Heart right ventricle (tissue), 16 donors: ENCODE results near the gene GLS. TPM values are rescaled to one million over a fixed set of nuclear protein-coding genes. Genes with fewer than 3 reads are reported as not detected.

Experiments used
- ATAC-seq, 8 donors: fragments of 200-7000 bp; cut with Tn5 transposase; one replicate each; pipeline ENCODE4 v1.9.1; 2020; ENCODE audit warnings: mild to moderate bottlenecking in 8 of 8, moderate library complexity in 8 of 8, moderate number of reproducible peaks in 1 of 8
- DNase-seq, 2 donors: peaks; one replicate each; pipeline ENCODE4 v3.0.0-alpha.2; 2020
- H3K27ac ChIP-seq, 10 donors: fragments of 200-600 bp; sonication (generic) in 2 of 10; one replicate each; pipeline versions ENCODE4 v1.5.0 to v1.8.0; 2020 to 2022; ENCODE audit warnings: mild to moderate bottlenecking in 3 of 10
- H3K27me3 ChIP-seq, 7 donors: fragments of 200-600 bp; one replicate each; pipeline ENCODE4 v1.8.0; 2021 to 2022; ENCODE audit warnings: mild to moderate bottlenecking in 2 of 7
- H3K36me3 ChIP-seq, 9 donors: fragments of 200-600 bp; sonication (generic) in 1 of 9; one replicate each; pipeline versions ENCODE4 v1.5.0 to v1.8.0; 2020 to 2022; ENCODE audit warnings: mild to moderate bottlenecking in 2 of 9
- H3K4me1 ChIP-seq, 9 donors: fragments of 200-600 bp; sonication (generic) in 1 of 9; one replicate each; pipeline versions ENCODE4 v1.5.0 to v1.8.0; 2020 to 2022; ENCODE audit warnings: mild to moderate bottlenecking in 4 of 9
- H3K4me3 ChIP-seq, 10 donors: fragments of 200-600 bp; sonication (generic) in 2 of 10; one replicate each; pipeline versions ENCODE4 v1.5.0 to v1.8.0; 2020 to 2022; ENCODE audit warnings: mild to moderate bottlenecking in 7 of 10, moderate library complexity in 2 of 10
- H3K9me3 ChIP-seq, 11 donors: fragments of 200-600 bp in 10 of 11; sonication (generic) in 2 of 11; one replicate each; pipeline versions ENCODE4 v1.5.0 to v1.8.0; 2013 to 2022; ENCODE audit warnings: mild to moderate bottlenecking in 2 of 11, control low read depth in 1 of 11, moderate library complexity in 1 of 11
- CTCF ChIP-seq, 9 donors: fragments of 200-600 bp; sonication (generic) in 2 of 9; IDR thresholded peaks; one replicate each; pipeline versions ENCODE4 v1.5.0 to v1.8.0; 2021 to 2022; ENCODE audit warnings: antibody characterized with exemption in 9 of 9, mild to moderate bottlenecking in 5 of 9, moderate library complexity in 1 of 9
- WGBS, 2 donors: extraction: QIAGEN DNeasy Blood & Tissue Kit; methylation state at CpG; one replicate each; pipeline ENCODE4 v1.1.7; 2013; ENCODE audit warnings: inconsistent platforms in 1 of 2; 5-methylcytosine and 5-hydroxymethylcytosine counted together
- intact Hi-C, 10 donors: fragments of 100-400 bp; cut with DNase I; formaldehyde crosslinking; loops; one replicate each; pipeline versions ENCODE4 v1.11.1 to v1.14.2; 2022
- polyA plus RNA-seq, 2 donors: library from polyadenylated mRNA; stranded (reverse); fragments of 200-250 nt; gene quantifications; one replicate each; pipeline ENCODE4 v1.2.3, GENCODE V29; 2013
- total RNA-seq, 10 donors: library from RNA; stranded (reverse); fragmentation: NEBNext Ultra II Directional in 3 of 10; extraction: Animal tissue kit (Norgen Biotek cat#: 25700) in 3 of 10; gene quantifications; one replicate each; pipeline versions ENCODE4 v1.2.1 to v1.2.4, GENCODE V29; 2021 to 2023
- donor health status: Arrhythmogenic right ventricular cardiomyopathy.
- donor health status: ischemic (EF 13 %, LVEDD 7.1; RV severe dilation, severe dysfunction).
- donor health status: healthy with polysubstance abuse.
- donor health status: DM: no; HTN: yes; CAD: no.
- donor health status: DM: no; HTN: no; CAD: no.
- donor health status: ischemic (EF 25% LVEDD 6.9; RV normal size, moderate dysfunction).
- donor health status: ischemic (EF 25% LVEDD 5.7; RV mildly dilated, moderate dysfunction).
- donor health status: healthy.
- donor health status: DM: yes; HTN: yes; CAD: no.
- donor health status: Ischemic cardiomyopathy.
- donor health status: ischemic (EF 35%, LVEDD 5.7; RV mildly dilated, moderate dysfunction).
- donor health status: nonischemic (EF 11% LVEDD 7.7; RV severe dilation, severe dysfunction).
- donor health status: DM: yes; HTN: yes; CAD: no.
- donor health status: PGD.
- donor health status: ischemic (EF 29% LVEDD 5.4; RV normal size, mild dysfunction).
- donor health status: nonischemic (EF 23%, LVEDD 6.1; RV moderate dilation, normal function).

Gene GLS
- total and polyA plus RNA-seq, 12 donors = 17.1 to 73.5 (median 54.3) TPM

- 94 to 96% methylated on average over 2 of the region's 2 CpGs for WGBS, 2 donors
- DNase-seq (no peak), ATAC-seq (no peak)
- Histone ChIP-seq H3K4me3 (no peak overlapping the region), H3K9me3 (no peaks in the 10 kb centered on the region), H3K27me3 (no peaks in the 10 kb centered on the region), H3K4me1 (peaks cover 0 to 27% (median 8%) of the 10 kb centered on the region in 9 donors), H3K36me3 (no peaks in the 10 kb centered on the region), H3K27ac (no peak overlapping the region)
- no peak for TF ChIP-seq CTCF (IDR thresholded peaks at IDR 0.05)
- intact Hi-C loops = no loop called here
These were observed 3.2 kb upstream of the GLS start for GRCh38 chr2:190877436-190877835.

GRCh38 chr2:190879474-190880377 is 895 bp upstream of the GLS start:
- peak overlapping the region; percentile 65 to 95 (median 89) for H3K4me3 ChIP-seq
- WGBS, 2 donors = 32 to 34% methylated on average over 28 of the region's 28 CpGs
- peak overlapping the region; percentile 90 to 98 (median 96) for H3K27ac ChIP-seq
- intact Hi-C loops = loop anchor here in 3 of 10 donors (1.0 to 10.0 kb wide), 3 partner anchors 95 to 135 kb away; partner anchors contain the start of gene STAT1 (in 3 of the 3)
- ATAC-seq = peak in 6 of 8 donors; percentile 24 to 59 (median 46)
- no peak for DNase-seq
- H3K27me3 ChIP-seq = no peaks in the 10 kb centered on the region
- no peaks in the 10 kb centered on the region for H3K9me3 ChIP-seq
- TF ChIP-seq CTCF (IDR thresholded peaks at IDR 0.05) = no peak
- no peaks in the 10 kb centered on the region for H3K36me3 ChIP-seq
- H3K4me1 ChIP-seq = peaks cover 0 to 50% (median 30%) of the 10 kb centered on the region in 9 donors

GRCh38 chr2:190881084-190881597 is 520 bp downstream of the GLS start:
- 0% methylated on average over 59 to 60 of the region's 60 CpGs for WGBS, 2 donors
- intact Hi-C loops = loop anchor here in 3 of 10 donors (5.0 to 10.0 kb wide), 2 partner anchors 94 to 131 kb away; partner anchors contain the start of gene STAT1 (in 2 of the 3)
- no peaks in the 10 kb centered on the region for H3K9me3 ChIP-seq

More at GRCh38 chr2:190881084-190881597, 520 bp downstream of the GLS start:
- peak in 3 of 8 donors; percentile 3 to 9 (median 5) for ATAC-seq
- Histone ChIP-seq H3K27me3 (no peaks in the 10 kb centered on the region), H3K27ac (peak overlapping the region; percentile 83 to 98 (median 96)), H3K36me3 (no peaks in the 10 kb centered on the region), H3K4me3 (peak overlapping the region; percentile 65 to 95 (median 89)), H3K4me1 (peaks cover 0 to 61% (median 43%) of the 10 kb centered on the region in 9 donors)
- TF ChIP-seq CTCF (IDR thresholded peaks at IDR 0.05) = no peak
- no peak for DNase-seq
